D721Med (cell line): Measurements from ENCODE around the gene MT1H.
A peak's percentile ranks its signal among the peaks of the same experiment; 100 is the strongest.

Experiments
- DNase-seq: peaks from one replicate; pipeline ENCODE4 v3.0.0; 2011; ENCODE audit warnings: low spot score; ENCODE audit not compliant: insufficient read length
- FAIRE-seq: peaks from 2 replicates; lab custom pipeline; 2011; peaks lifted over from hg19 to GRCh38; lab: Jason Lieb, UNC
- CTCF ChIP-seq: IDR thresholded peaks from 2 replicates; pipeline ENCODE4 v1.5.1; 2012; ENCODE audit warnings: mild to moderate bottlenecking, control low read depth; ENCODE audit not compliant: insufficient read depth; ENCODE audit errors: missing control alignments

MT1H gene

GRCh38 chr16:56632848-56633365 lies 36.7 kb upstream of the MT1H start:
- TF ChIP-seq CTCF: no peak

GRCh38 chr16:56633535-56633934 lies 36.1 kb upstream of the MT1H start:
- no peak for DNase-seq
- TF ChIP-seq CTCF: no peak
- FAIRE-seq: no peak

More at GRCh38 chr16:56632848-56633365, 36.7 kb upstream of the MT1H start:
- DNase-seq: no peak
- no peak for FAIRE-seq

- DNase-seq (no peak), FAIRE-seq (no peak)
- no peak for TF ChIP-seq CTCF
Observed at GRCh38 chr16:56634715-56635440, 34.7 kb upstream of the MT1H start.

- no peak for TF ChIP-seq CTCF
- DNase-seq (no peak), FAIRE-seq (no peak)
Observed at GRCh38 chr16:56635441-56635967, 34.1 kb upstream of the MT1H start.

- DNase-seq: no peak
- FAIRE-seq: no peak
- TF ChIP-seq CTCF: no peak
Observed at GRCh38 chr16:56636616-56637413, 32.8 kb upstream of the MT1H start.

- DNase-seq (peak; percentile 25), FAIRE-seq (no peak)
- no peak for TF ChIP-seq CTCF
Observed at GRCh38 chr16:56637814-56638750, 31.5 kb upstream of the MT1H start, which contains the start of gene MT1A. Gene MT1A (plus strand): TSS chr16:56638666. CDS start chr16:56638739, 73 bp downstream.
